Neural progenitor cell (in vitro differentiated cells): ENCODE measurements around the gene CNNM3. TPM values are rescaled to one million over a fixed set of nuclear protein-coding genes. Genes with fewer than 3 reads are reported as not detected.

ENCODE experiments used
- DNase-seq: peaks from one replicate; pipeline ENCODE4 v3.0.0-alpha.2; 2016; ENCODE audit warnings: low spot score
- H2AFZ ChIP-seq: fragments of 200-600 bp; sonication (generic); replicated peaks from 2 replicates; pipeline ENCODE4 v1.6.1; 2016; ENCODE audit warnings: antibody characterized with exemption
- H3F3A ChIP-seq: fragments of 200-600 bp; sonication (generic); 2 replicates; pipeline ENCODE4 v1.6.1; 2016; ENCODE audit warnings: antibody characterized with exemption, low read depth
- H3K27ac ChIP-seq: fragments of 200-600 bp; sonication (generic); 2 replicates; pipeline ENCODE4 v1.5.1; 2016; ENCODE audit warnings: mild to moderate bottlenecking
- H3K27me3 ChIP-seq: fragments of 200-600 bp; sonication (generic); 2 replicates; pipeline ENCODE4 v1.6.1; 2016; ENCODE audit warnings: mild to moderate bottlenecking, moderate library complexity
- H3K36me3 ChIP-seq: fragments of 200-600 bp; sonication (generic); 2 replicates; pipeline ENCODE4 v1.5.1; 2016
- H3K4me1 ChIP-seq: fragments of 200-600 bp; sonication (generic); 2 replicates; pipeline ENCODE4 v1.6.1; 2016; ENCODE audit warnings: mixed run types
- H3K4me2 ChIP-seq: fragments of 200-600 bp; sonication (generic); 2 replicates; pipeline ENCODE4 v1.6.1; 2016
- H3K4me3 ChIP-seq: fragments of 200-600 bp; sonication (generic); 2 replicates; pipeline ENCODE4 v1.5.1; 2016
- H3K79me2 ChIP-seq: fragments of 200-600 bp; sonication (generic); 2 replicates; pipeline ENCODE4 v1.6.1; 2016; ENCODE audit warnings: low read depth
- H3K9ac ChIP-seq: fragments of 200-600 bp; sonication (generic); 2 replicates; pipeline ENCODE4 v1.6.1; 2016
- H3K9me3 ChIP-seq: fragments of 200-600 bp; sonication (generic); 2 replicates; pipeline ENCODE4 v1.5.1; 2016; ENCODE audit warnings: low read depth
- H4K20me1 ChIP-seq: fragments of 200-600 bp; sonication (generic); 2 replicates; pipeline ENCODE4 v1.6.1; 2016; ENCODE audit warnings: low read depth
- H3K27ac Mint-ChIP-seq: 3 replicates; pipeline ENCODE4 v1.8.0; 2021; ENCODE audit warnings: mixed read lengths
- H3K27me3 Mint-ChIP-seq: 2 replicates; pipeline ENCODE4 v1.8.0; 2022; ENCODE audit warnings: low read depth, mild to moderate bottlenecking, inconsistent platforms, moderate library complexity, mixed read lengths; ENCODE audit not compliant: insufficient read depth
- H3K36me3 Mint-ChIP-seq: 3 replicates; pipeline ENCODE4 v1.8.0; 2021; ENCODE audit warnings: mixed read lengths
- H3K4me1 Mint-ChIP-seq: 3 replicates; pipeline ENCODE4 v1.8.0; 2021; ENCODE audit warnings: mixed read lengths
- H3K4me3 Mint-ChIP-seq: 3 replicates; pipeline ENCODE4 v1.8.0; 2021; ENCODE audit warnings: mild to moderate bottlenecking, moderate library complexity, mixed read lengths
- H3K9me3 Mint-ChIP-seq: 3 replicates; pipeline ENCODE4 v1.8.0; 2020; ENCODE audit warnings: mixed read lengths
- EZH2 ChIP-seq: fragments of 200-600 bp; sonication (generic); IDR thresholded peaks from 2 replicates; pipeline ENCODE4 v1.6.1; 2017; ENCODE audit warnings: antibody characterized with exemption, mild to moderate bottlenecking, moderate library complexity
- EZH2phosphoT487 ChIP-seq: fragments of 200-600 bp; sonication (generic); IDR thresholded peaks from 2 replicates; pipeline ENCODE4 v1.6.1; 2017; ENCODE audit warnings: antibody characterized with exemption
- total RNA-seq: library from RNA; depleted of rRNA; stranded (reverse); fragments of >200 nt; gene quantifications from 2 replicates; pipeline ENCODE4 v1.2.3, GENCODE V29; 2015; ENCODE audit warnings: low replicate concordance
- TF ChIP-seq, protein P1 (sequence below): fragments of 200-600 bp; sonication (generic); IDR thresholded peaks from 2 replicates; pipeline ENCODE4 v1.5.1; 2017; ENCODE audit warnings: antibody characterized with exemption, mild to moderate bottlenecking

Gene CNNM3
- total RNA-seq, 1 donor from 2014 or later: 11.1 TPM

DNA sequence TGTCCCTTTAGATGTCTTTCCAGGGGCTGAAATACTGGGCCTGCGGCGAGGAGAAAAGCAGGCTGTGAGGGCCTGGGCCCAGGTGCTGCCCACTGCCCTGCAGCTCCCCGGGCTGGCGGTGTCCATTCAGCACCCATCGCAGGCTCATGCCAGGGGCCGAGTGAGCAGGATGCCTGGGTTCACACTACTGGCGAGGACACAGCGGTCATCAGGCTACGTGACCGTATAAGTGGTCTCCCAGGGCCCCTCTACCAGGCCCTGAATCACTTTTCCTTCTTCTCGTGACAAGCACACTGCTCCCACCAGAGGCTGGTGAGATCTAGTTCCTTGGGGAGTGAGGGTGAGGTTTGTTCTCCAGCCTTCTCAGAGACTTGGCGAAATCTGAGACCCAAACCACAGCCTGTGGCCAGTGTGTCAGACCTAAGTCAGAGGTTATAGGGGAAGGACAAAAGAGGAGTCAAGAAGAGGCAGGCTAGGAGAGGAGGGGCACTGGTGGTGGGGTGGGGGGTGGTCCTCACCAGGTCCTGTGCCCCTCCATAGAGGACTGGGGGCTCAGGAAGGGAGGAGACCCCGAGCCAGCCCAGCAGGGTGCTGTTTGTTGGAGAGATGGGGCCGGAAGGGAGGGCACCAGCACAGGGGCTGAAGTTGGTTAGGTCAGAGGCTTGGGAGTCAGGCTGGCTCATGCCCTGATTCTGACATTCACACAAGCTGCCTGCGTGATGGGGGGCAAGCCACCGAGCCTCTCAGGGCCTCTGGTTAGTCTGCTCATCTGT is 60.4 kb downstream of the CNNM3 start:
- Histone ChIP-seq H3K4me3 (no peak overlapping the region), H3K9ac (no peak overlapping the region), H3K27ac (peak overlapping the region; percentile 80), H3K4me1 (peaks cover 58% of the 10 kb centered on the region), H3K36me3 (no peaks in the 10 kb centered on the region), H3K9me3 (no peaks in the 10 kb centered on the region), H3F3A (peaks cover 56% of the 10 kb centered on the region), H2AFZ (no peak overlapping the region), H3K4me2 (peak overlapping the region; percentile 60), H3K27me3 (no peaks in the 10 kb centered on the region), H3K79me2 (no peaks in the 10 kb centered on the region), H4K20me1 (no peaks in the 10 kb centered on the region)
- H3K27me3 Mint-ChIP-seq: peaks cover 2% of the 10 kb centered on the region
- peak; percentile 38 for DNase-seq
- peak overlapping the region; percentile 97 for H3K27ac Mint-ChIP-seq
- peaks cover 67% of the 10 kb centered on the region for H3K4me1 Mint-ChIP-seq
- no peaks in the 10 kb centered on the region for H3K36me3 Mint-ChIP-seq
- no peaks in the 10 kb centered on the region for H3K9me3 Mint-ChIP-seq
- TF ChIP-seq EZH2phosphoT487 (no peak), EZH2 (no peak)
- TF ChIP-seq, protein P1, sequence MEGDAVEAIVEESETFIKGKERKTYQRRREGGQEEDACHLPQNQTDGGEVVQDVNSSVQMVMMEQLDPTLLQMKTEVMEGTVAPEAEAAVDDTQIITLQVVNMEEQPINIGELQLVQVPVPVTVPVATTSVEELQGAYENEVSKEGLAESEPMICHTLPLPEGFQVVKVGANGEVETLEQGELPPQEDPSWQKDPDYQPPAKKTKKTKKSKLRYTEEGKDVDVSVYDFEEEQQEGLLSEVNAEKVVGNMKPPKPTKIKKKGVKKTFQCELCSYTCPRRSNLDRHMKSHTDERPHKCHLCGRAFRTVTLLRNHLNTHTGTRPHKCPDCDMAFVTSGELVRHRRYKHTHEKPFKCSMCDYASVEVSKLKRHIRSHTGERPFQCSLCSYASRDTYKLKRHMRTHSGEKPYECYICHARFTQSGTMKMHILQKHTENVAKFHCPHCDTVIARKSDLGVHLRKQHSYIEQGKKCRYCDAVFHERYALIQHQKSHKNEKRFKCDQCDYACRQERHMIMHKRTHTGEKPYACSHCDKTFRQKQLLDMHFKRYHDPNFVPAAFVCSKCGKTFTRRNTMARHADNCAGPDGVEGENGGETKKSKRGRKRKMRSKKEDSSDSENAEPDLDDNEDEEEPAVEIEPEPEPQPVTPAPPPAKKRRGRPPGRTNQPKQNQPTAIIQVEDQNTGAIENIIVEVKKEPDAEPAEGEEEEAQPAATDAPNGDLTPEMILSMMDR: no peak
- H3K4me3 Mint-ChIP-seq: peak overlapping the region; percentile 72

DNA sequence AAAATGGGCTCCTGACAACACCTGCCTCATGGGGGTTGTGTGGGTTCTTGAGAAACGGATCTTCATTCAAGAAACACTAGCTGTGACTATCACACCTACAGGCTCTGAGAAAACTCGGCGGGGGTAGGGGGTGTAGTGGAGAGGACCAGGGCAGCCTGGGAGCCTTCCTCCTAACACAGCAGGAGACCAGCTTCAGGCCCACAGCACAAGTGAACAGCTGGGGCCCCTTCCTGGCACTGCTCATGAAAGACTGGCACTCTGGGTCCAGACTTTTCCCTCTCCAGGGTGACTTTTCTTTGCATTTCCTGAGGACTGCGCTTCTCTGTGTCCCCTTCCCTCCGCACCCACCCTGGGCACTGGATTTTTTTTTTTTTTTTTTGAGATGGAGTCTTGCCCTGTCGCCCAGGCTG is 61.0 kb downstream of the CNNM3 start:
- Mint-ChIP-seq H3K9me3 (no peaks in the 10 kb centered on the region), H3K4me1 (peaks cover 73% of the 10 kb centered on the region), H3K36me3 (no peaks in the 10 kb centered on the region), H3K27ac (no peak overlapping the region), H3K27me3 (peaks cover 2% of the 10 kb centered on the region), H3K4me3 (no peak overlapping the region)
- Histone ChIP-seq H3K27me3 (no peaks in the 10 kb centered on the region), H3K4me3 (no peak overlapping the region), H3F3A (peaks cover 62% of the 10 kb centered on the region), H3K9me3 (no peaks in the 10 kb centered on the region), H2AFZ (no peak overlapping the region), H3K4me2 (peak overlapping the region; percentile 60), H3K4me1 (peaks cover 64% of the 10 kb centered on the region), H3K79me2 (no peaks in the 10 kb centered on the region), H3K27ac (no peak overlapping the region), H4K20me1 (no peaks in the 10 kb centered on the region), H3K36me3 (no peaks in the 10 kb centered on the region), H3K9ac (no peak overlapping the region)
- no peak for DNase-seq
- TF ChIP-seq EZH2phosphoT487 (no peak), EZH2 (no peak)
- TF ChIP-seq, protein P1: no peak

DNA sequence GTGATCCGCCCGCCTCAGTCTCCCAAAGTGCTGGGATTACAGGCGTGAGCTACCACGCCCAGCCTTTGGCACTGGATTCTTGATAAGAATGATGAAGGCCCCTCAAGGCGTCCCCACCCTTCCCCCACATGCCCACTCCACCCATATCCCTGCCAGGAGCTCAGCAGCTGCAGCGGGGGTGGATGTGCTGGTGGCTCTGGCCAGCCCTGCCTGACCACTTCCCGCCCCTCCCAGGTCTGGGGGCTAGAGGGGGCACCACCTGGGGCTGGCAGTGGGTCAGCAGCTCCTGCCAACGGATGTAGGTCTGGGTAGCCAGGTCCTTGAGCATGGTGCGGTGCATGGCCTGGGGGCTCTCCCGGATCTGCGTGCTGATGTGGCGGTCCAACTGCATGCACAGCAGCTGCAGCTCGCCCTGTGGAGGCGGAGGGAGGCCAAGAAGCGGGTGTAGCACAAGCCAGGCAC is 61.6 kb downstream of the CNNM3 start:
- H3K9me3 ChIP-seq: no peaks in the 10 kb centered on the region
- TF ChIP-seq EZH2: no peak
- no peak for TF ChIP-seq EZH2phosphoT487
- TF ChIP-seq, protein P1: no peak
- no peak overlapping the region for H3K4me3 ChIP-seq
- no peak for DNase-seq
- Mint-ChIP-seq H3K4me3 (no peak overlapping the region), H3K4me1 (peaks cover 71% of the 10 kb centered on the region), H3K27ac (no peak overlapping the region), H3K27me3 (peaks cover 4% of the 10 kb centered on the region), H3K9me3 (no peaks in the 10 kb centered on the region), H3K36me3 (no peaks in the 10 kb centered on the region)
- no peak overlapping the region for H3K27ac ChIP-seq
- H2AFZ ChIP-seq: no peak overlapping the region
- no peak overlapping the region for H3K9ac ChIP-seq
- H4K20me1 ChIP-seq: no peaks in the 10 kb centered on the region
- H3K4me2 ChIP-seq: no peak overlapping the region
- no peaks in the 10 kb centered on the region for H3K27me3 ChIP-seq
- no peaks in the 10 kb centered on the region for H3K79me2 ChIP-seq
- H3K4me1 ChIP-seq: peaks cover 69% of the 10 kb centered on the region
- H3F3A ChIP-seq: peaks cover 66% of the 10 kb centered on the region
- H3K36me3 ChIP-seq: no peaks in the 10 kb centered on the region
